Suprapubic skin (tissue), 4 donors: ENCODE measurements around the gene CNN2. TPM values are rescaled to one million over a fixed set of nuclear protein-coding genes. Genes with fewer than 3 reads are reported as not detected.

ENCODE experiments used
- DNase-seq, 2 donors: peaks; one replicate each; pipeline ENCODE4 v3.0.0-alpha.2; 2019; ENCODE audit warnings: low spot score in 2 of 2
- H3K27ac ChIP-seq: fragments of 200-600 bp; sonication (generic); one replicate; pipeline ENCODE4 v1.5.1; 2019
- H3K27me3 ChIP-seq: fragments of 200-600 bp; sonication (generic); one replicate; pipeline ENCODE4 v1.5.1; 2019
- H3K36me3 ChIP-seq: fragments of 200-600 bp; sonication (generic); one replicate; pipeline ENCODE4 v1.5.1; 2019
- H3K4me1 ChIP-seq: fragments of 200-600 bp; sonication (generic); one replicate; pipeline ENCODE4 v1.5.1; 2019
- H3K4me3 ChIP-seq: fragments of 200-600 bp; sonication (generic); one replicate; pipeline ENCODE4 v1.5.1; 2019; ENCODE audit warnings: mild to moderate bottlenecking
- H3K9me3 ChIP-seq: fragments of 200-600 bp; sonication (generic); one replicate; pipeline ENCODE4 v1.5.1; 2019
- EP300 ChIP-seq: sonication (generic); formaldehyde crosslinking; IDR thresholded peaks from one replicate; pipeline ENCODE4 v1.6.1; 2017; ENCODE audit warnings: antibody characterized with exemption
- POLR2A ChIP-seq, 2 donors: fragments of 450-650 bp; IDR thresholded peaks; one replicate each; pipeline ENCODE4 v1.6.1; 2017; ENCODE audit warnings: antibody characterized with exemption in 2 of 2, mild to moderate bottlenecking in 2 of 2, moderate library complexity in 2 of 2
- POLR2AphosphoS5 ChIP-seq, 3 donors: sonication (generic); formaldehyde crosslinking; IDR thresholded peaks; one replicate each; pipeline ENCODE4 v1.6.1; 2017; ENCODE audit warnings: antibody characterized with exemption in 3 of 3
- WGBS: methylation state at CpG from one replicate; pipeline ENCODE4 v1.1.5; 2018; 5-methylcytosine and 5-hydroxymethylcytosine counted together
- total RNA-seq, 4 donors: library from RNA; depleted of rRNA; stranded (reverse); fragments of >200 nt; gene quantifications; one replicate each; pipeline ENCODE4 v1.1.0, GENCODE V29; 2016
- TF ChIP-seq, protein P1 (sequence below), 2 donors: fragments of 200-600 bp in 1 of 2; fragments of 450-650 bp in 1 of 2; sonication (generic) in 1 of 2; IDR thresholded peaks; one replicate each; pipeline ENCODE4 v1.5.1; 2016 to 2019; ENCODE audit warnings: antibody characterized with exemption in 2 of 2, mild to moderate bottlenecking in 1 of 2, moderate library complexity in 1 of 2

The CNN2 gene
- total RNA-seq, 4 donors from 2014 or later: 44.0 to 75.1 (median 68.4) TPM

GRCh38 chr19:1057176-1057855 lies 30.9 kb downstream of the CNN2 start:
- peaks cover 39% of the 10 kb centered on the region for H3K36me3 ChIP-seq
- peaks cover 13% of the 10 kb centered on the region for H3K9me3 ChIP-seq
- no peaks in the 10 kb centered on the region for H3K27me3 ChIP-seq
- 65% methylated on average over 3 of the region's 3 CpGs for WGBS
- no peak for DNase-seq
- no peaks in the 10 kb centered on the region for H3K4me1 ChIP-seq
- no peak overlapping the region for H3K4me3 ChIP-seq
- TF ChIP-seq POLR2A (IDR thresholded peaks at IDR 0.05) (no peak), EP300 (no peak), POLR2AphosphoS5 (IDR thresholded peaks at IDR 0.05) (no peak)
- TF ChIP-seq, protein P1, sequence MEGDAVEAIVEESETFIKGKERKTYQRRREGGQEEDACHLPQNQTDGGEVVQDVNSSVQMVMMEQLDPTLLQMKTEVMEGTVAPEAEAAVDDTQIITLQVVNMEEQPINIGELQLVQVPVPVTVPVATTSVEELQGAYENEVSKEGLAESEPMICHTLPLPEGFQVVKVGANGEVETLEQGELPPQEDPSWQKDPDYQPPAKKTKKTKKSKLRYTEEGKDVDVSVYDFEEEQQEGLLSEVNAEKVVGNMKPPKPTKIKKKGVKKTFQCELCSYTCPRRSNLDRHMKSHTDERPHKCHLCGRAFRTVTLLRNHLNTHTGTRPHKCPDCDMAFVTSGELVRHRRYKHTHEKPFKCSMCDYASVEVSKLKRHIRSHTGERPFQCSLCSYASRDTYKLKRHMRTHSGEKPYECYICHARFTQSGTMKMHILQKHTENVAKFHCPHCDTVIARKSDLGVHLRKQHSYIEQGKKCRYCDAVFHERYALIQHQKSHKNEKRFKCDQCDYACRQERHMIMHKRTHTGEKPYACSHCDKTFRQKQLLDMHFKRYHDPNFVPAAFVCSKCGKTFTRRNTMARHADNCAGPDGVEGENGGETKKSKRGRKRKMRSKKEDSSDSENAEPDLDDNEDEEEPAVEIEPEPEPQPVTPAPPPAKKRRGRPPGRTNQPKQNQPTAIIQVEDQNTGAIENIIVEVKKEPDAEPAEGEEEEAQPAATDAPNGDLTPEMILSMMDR (IDR thresholded peaks at IDR 0.05): no peak
- no peak overlapping the region for H3K27ac ChIP-seq

GRCh38 chr19:1058112-1058511 lies 31.7 kb downstream of the CNN2 start:
- no peak for DNase-seq
- WGBS: 86% methylated on average over 4 of the region's 5 CpGs
- H3K27me3 ChIP-seq: no peaks in the 10 kb centered on the region
- H3K36me3 ChIP-seq: peaks cover 39% of the 10 kb centered on the region
- H3K9me3 ChIP-seq: peaks cover 13% of the 10 kb centered on the region
- TF ChIP-seq POLR2A (IDR thresholded peaks at IDR 0.05): no peak
- TF ChIP-seq, protein P1 (IDR thresholded peaks at IDR 0.05): no peak
- H3K4me3 ChIP-seq: no peak overlapping the region
- H3K4me1 ChIP-seq: no peaks in the 10 kb centered on the region
- no peak overlapping the region for H3K27ac ChIP-seq

DNA sequence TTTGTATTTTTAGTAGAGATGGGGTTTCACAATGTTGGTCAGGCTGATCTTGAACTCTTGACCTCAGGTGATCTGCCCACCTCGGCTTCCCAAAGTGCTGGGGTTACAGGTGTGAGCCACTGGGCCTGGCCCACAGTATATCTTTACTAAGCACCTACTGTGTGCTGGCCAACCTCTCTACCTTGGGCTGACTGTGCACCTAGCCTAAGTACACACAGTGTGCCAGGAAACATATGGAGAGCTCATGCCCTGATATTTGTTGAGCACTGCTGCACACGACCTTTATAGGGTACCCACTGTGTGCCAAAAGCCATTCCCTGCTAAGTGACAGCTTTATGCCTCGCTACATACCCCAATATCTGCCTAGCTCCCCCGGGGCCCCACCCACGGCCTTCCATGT lies 34.3 kb downstream of the CNN2 start:
- no peak for DNase-seq
- no peak overlapping the region for H3K4me3 ChIP-seq
- H3K9me3 ChIP-seq: peaks cover 12% of the 10 kb centered on the region
- H3K36me3 ChIP-seq: peaks cover 28% of the 10 kb centered on the region
- no peaks in the 10 kb centered on the region for H3K27me3 ChIP-seq
- H3K4me1 ChIP-seq: peaks cover 14% of the 10 kb centered on the region
- no peak overlapping the region for H3K27ac ChIP-seq
- no peak for TF ChIP-seq POLR2AphosphoS5 (IDR thresholded peaks at IDR 0.05)
- 86% methylated on average over 5 of the region's 5 CpGs for whole genome bisulfite sequencing

DNA sequence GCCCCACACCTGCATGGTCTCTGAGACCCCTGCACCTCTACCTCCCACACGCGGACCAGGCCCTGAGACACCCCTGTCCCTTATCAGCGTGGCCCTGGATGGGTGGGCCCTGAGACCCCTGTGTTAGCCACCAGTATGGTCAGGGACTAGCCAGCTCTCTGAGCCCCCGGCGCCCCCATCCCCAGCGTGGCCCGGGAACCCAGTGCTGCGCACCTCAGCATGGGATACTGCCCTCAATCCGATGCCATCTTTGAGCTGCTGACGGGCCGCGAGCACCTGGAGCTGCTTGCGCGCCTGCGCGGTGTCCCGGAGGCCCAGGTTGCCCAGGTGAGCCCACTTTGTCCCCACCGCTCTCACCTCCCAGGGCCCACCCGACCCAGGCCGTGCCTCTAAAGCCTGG lies 35.6 kb downstream of the CNN2 start:
- TF ChIP-seq, protein P1 (IDR thresholded peaks at IDR 0.05): no peak
- TF ChIP-seq POLR2AphosphoS5 (IDR thresholded peaks at IDR 0.05) (no peak), POLR2A (IDR thresholded peaks at IDR 0.05) (no peak), EP300 (no peak)
- Histone ChIP-seq H3K27me3 (peaks cover 8% of the 10 kb centered on the region), H3K9me3 (peaks cover 5% of the 10 kb centered on the region), H3K36me3 (peaks cover 15% of the 10 kb centered on the region), H3K4me1 (peaks cover 27% of the 10 kb centered on the region), H3K27ac (no peak overlapping the region), H3K4me3 (no peak overlapping the region)
- DNase-seq: no peak
- 81% methylated on average over 9 of the region's 20 CpGs for WGBS

DNA sequence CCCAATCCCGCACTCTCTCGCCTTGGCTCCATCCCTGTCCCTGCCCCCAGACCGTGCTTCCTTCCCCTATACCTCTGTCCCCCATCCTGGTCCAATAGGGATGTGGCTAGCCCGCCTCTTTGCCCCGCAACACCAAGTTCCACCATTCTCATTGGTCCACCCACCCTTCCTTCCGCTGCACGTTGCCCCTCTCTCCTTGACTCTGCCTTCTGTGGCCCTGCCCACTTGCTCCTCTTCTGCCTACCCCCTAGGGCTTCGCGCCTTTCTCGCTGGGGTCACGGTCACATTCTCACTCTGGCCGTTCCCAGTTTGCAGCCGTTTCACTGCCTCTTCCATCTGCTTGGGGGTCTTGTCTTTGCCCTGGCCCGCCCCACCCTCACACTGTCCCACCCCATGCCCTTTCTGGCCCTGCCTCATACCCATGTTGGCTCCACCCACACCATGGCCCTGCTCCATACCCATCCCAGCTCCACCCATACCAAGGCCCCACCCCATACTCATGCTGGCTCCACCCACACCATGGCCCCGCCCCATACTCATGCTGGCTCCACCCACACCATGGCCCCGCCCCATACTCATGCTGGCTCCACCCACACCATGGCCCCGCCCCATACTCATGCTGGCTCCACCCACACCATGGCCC lies 36.1 kb downstream of the CNN2 start:
- 82% methylated on average over 17 of the region's 17 CpGs for WGBS
- Histone ChIP-seq H3K4me1 (peaks cover 32% of the 10 kb centered on the region), H3K9me3 (no peaks in the 10 kb centered on the region)

More for the DNA sequence above, 36.1 kb downstream of the CNN2 start:
- DNase-seq: no peak
- Histone ChIP-seq H3K27me3 (peaks cover 13% of the 10 kb centered on the region), H3K36me3 (peaks cover 11% of the 10 kb centered on the region), H3K4me3 (no peak overlapping the region), H3K27ac (no peak overlapping the region)
- TF ChIP-seq EP300 (no peak), POLR2AphosphoS5 (IDR thresholded peaks at IDR 0.05) (no peak), POLR2A (IDR thresholded peaks at IDR 0.05) (no peak)
- TF ChIP-seq, protein P1 (IDR thresholded peaks at IDR 0.05): no peak
